Common myeloid progenitor, CD34-positive (primary cell): Measurements from ENCODE around the gene SCN9A.

ENCODE experiments used
- CTCF ChIA-PET: fragments of 350-600 bp; sonication (Branson Sonifier 250); formaldehyde crosslinking; loops from one replicate; lab custom pipeline; 2021; ENCODE audit warnings: antibody characterized with exemption; lab: Charles Lee
- POLR2A ChIA-PET: fragments of 350-600 bp; sonication (Branson Sonifier 250); formaldehyde crosslinking; loops from one replicate; lab custom pipeline; 2021; ENCODE audit warnings: antibody characterized with exemption; lab: Charles Lee
- DNase-seq, 3 donors: peaks; one replicate each; pipeline versions ENCODE4 v3.0.0 to v3.0.0-alpha.2; 2013
- H3K27ac ChIP-seq, 2 experiments: 1 replicate in 1 of 2; 2 replicates in 1 of 2; pipeline ENCODE4 v1.7.0; 2013; ENCODE audit warnings: inconsistent platforms in 2 of 2, low read length in 2 of 2, mild to moderate bottlenecking in 2 of 2, low read depth in 1 of 2, moderate library complexity in 1 of 2; ENCODE audit not compliant: severe bottlenecking in 2 of 2, insufficient read depth in 1 of 2, poor library complexity in 1 of 2
- H3K27me3 ChIP-seq, 5 experiments: replicated peaks in 2 of 5; 1 replicate in 3 of 5; 2 replicates in 2 of 5; pipeline versions ENCODE4 v1.6.1 to v1.7.0; 2013; ENCODE audit warnings: low read length in 4 of 5, mild to moderate bottlenecking in 2 of 5, moderate library complexity in 2 of 5, inconsistent platforms in 1 of 5; ENCODE audit not compliant: insufficient read depth in 5 of 5, control insufficient read depth in 4 of 5
- H3K36me3 ChIP-seq, 4 experiments: 1 replicate in 2 of 4; 2 replicates in 2 of 4; pipeline versions ENCODE4 v1.6.1 to v1.7.0; 2013; ENCODE audit warnings: low read length in 3 of 4, control low read depth in 1 of 4, mild to moderate bottlenecking in 1 of 4; ENCODE audit not compliant: control insufficient read depth in 4 of 4, insufficient read depth in 4 of 4
- H3K4me1 ChIP-seq, 4 experiments: 1 replicate in 3 of 4; 2 replicates in 1 of 4; pipeline versions ENCODE4 v1.6.1 to v1.7.1; 2013; ENCODE audit warnings: low read length in 3 of 4, mild to moderate bottlenecking in 3 of 4, control low read depth in 1 of 4, inconsistent platforms in 1 of 4, moderate library complexity in 1 of 4; ENCODE audit not compliant: control insufficient read depth in 4 of 4, insufficient read depth in 4 of 4; ENCODE audit errors: control extremely low read depth in 1 of 4
- H3K4me3 ChIP-seq, 7 experiments: 1 replicate in 4 of 7; 2 replicates in 3 of 7; pipeline versions ENCODE4 v1.5.1 to v1.7.0; 2013; ENCODE audit warnings: mild to moderate bottlenecking in 7 of 7, low read length in 6 of 7, moderate library complexity in 6 of 7, inconsistent platforms in 2 of 7, low read depth in 2 of 7, control low read depth in 1 of 7; ENCODE audit not compliant: insufficient read depth in 4 of 7, control insufficient read depth in 1 of 7; ENCODE audit errors: extremely low read depth in 1 of 7
- H3K9me3 ChIP-seq, 5 experiments: 1 replicate in 4 of 5; 2 replicates in 1 of 5; pipeline versions ENCODE4 v1.6.1 to v1.7.1; 2013; ENCODE audit warnings: low read length in 4 of 5, mild to moderate bottlenecking in 2 of 5, inconsistent platforms in 1 of 5, low read depth in 1 of 5, moderate library complexity in 1 of 5; ENCODE audit not compliant: control insufficient read depth in 4 of 5, insufficient read depth in 2 of 5; ENCODE audit errors: control extremely low read depth in 1 of 5
- WGBS: methylation state at CpG from one replicate; pipeline ENCODE4 v1.1.5; 2013; ENCODE audit not compliant: insufficient coverage; 5-methylcytosine and 5-hydroxymethylcytosine counted together

The SCN9A gene

GRCh38 chr2:166304656-166305055, 71.1 kb downstream of the SCN9A start:
- no peaks in the 10 kb centered on the region for H3K27me3 ChIP-seq
- POLR2A ChIA-PET, result no interaction called here
- WGBS, result no CpG with 5 or more reads among the region's 1 CpG
- no peak for DNase-seq
- CTCF ChIA-PET, result no interaction called here
- no peak overlapping the region for H3K4me3 ChIP-seq
- H3K36me3 ChIP-seq, result peaks cover 0 to 4% (median 2%) of the 10 kb centered on the region in 4 experiments
- no peaks in the 10 kb centered on the region for H3K9me3 ChIP-seq
- no peaks in the 10 kb centered on the region for H3K4me1 ChIP-seq
- no peak overlapping the region for H3K27ac ChIP-seq

- no CpG with 5 or more reads among the region's 3 CpGs for WGBS
- Histone ChIP-seq H3K27ac (no peak overlapping the region), H3K36me3 (peaks cover 0 to 4% (median 1%) of the 10 kb centered on the region in 4 experiments), H3K27me3 (no peaks in the 10 kb centered on the region), H3K4me1 (no peaks in the 10 kb centered on the region), H3K4me3 (no peak overlapping the region), H3K9me3 (no peaks in the 10 kb centered on the region)
- POLR2A ChIA-PET, result no interaction called here
- DNase-seq, result no peak
- CTCF ChIA-PET, result interaction anchor here (0.5 kb wide), 1 partner anchor 1061 kb away, joined by 3 read pairs; no protein-coding TSS in a partner anchor
Measured at GRCh38 chr2:166302036-166302435, 73.7 kb downstream of the SCN9A start.

- no peak for DNase-seq
- H3K4me3 ChIP-seq, result no peak overlapping the region
- 100% methylated on average over 1 of the region's 2 CpGs for WGBS
- CTCF ChIA-PET, result no interaction called here
- no peaks in the 10 kb centered on the region for H3K27me3 ChIP-seq
- no peak overlapping the region for H3K27ac ChIP-seq
- no peaks in the 10 kb centered on the region for H3K4me1 ChIP-seq
- H3K36me3 ChIP-seq, result peaks cover 0 to 4% (median under 1%) of the 10 kb centered on the region in 4 experiments
- POLR2A ChIA-PET, result no interaction called here
- H3K9me3 ChIP-seq, result no peaks in the 10 kb centered on the region
Measured at GRCh38 chr2:166297951-166298350, 77.8 kb downstream of the SCN9A start.

GRCh38 chr2:166293984-166294383, 81.8 kb downstream of the SCN9A start:
- Histone ChIP-seq H3K36me3 (peaks cover 0 to 2% (median under 1%) of the 10 kb centered on the region in 4 experiments), H3K27me3 (no peaks in the 10 kb centered on the region), H3K4me3 (no peak overlapping the region), H3K4me1 (no peaks in the 10 kb centered on the region), H3K27ac (no peak overlapping the region), H3K9me3 (no peaks in the 10 kb centered on the region)
- CTCF ChIA-PET, result no interaction called here
- DNase-seq, result no peak
- POLR2A ChIA-PET, result no interaction called here
- WGBS, result no CpG with 5 or more reads among the region's 1 CpG

GRCh38 chr2:166285215-166285614, 90.5 kb downstream of the SCN9A start:
- ChIA-PET POLR2A (no interaction called here), CTCF (no interaction called here)
- H3K36me3 ChIP-seq, result peaks cover 9 to 44% (median 17%) of the 10 kb centered on the region in 4 experiments
- no peak overlapping the region for H3K4me3 ChIP-seq
- no peaks in the 10 kb centered on the region for H3K9me3 ChIP-seq
- no peaks in the 10 kb centered on the region for H3K4me1 ChIP-seq
- no peak overlapping the region for H3K27ac ChIP-seq
- H3K27me3 ChIP-seq, result no peaks in the 10 kb centered on the region
- DNase-seq, result no peak

GRCh38 chr2:166284359-166284758, 91.4 kb downstream of the SCN9A start:
- CTCF ChIA-PET, result no interaction called here
- H3K4me1 ChIP-seq, result no peaks in the 10 kb centered on the region
- no peak for DNase-seq
- H3K36me3 ChIP-seq, result peaks cover 11 to 48% (median 18%) of the 10 kb centered on the region in 4 experiments
- 97% methylated on average over 9 of the region's 9 CpGs for WGBS
- H3K4me3 ChIP-seq, result no peak overlapping the region
- H3K9me3 ChIP-seq, result no peaks in the 10 kb centered on the region
- POLR2A ChIA-PET, result no interaction called here
- no peaks in the 10 kb centered on the region for H3K27me3 ChIP-seq
- H3K27ac ChIP-seq, result no peak overlapping the region

GRCh38 chr2:166282154-166282553, 93.6 kb downstream of the SCN9A start:
- Histone ChIP-seq H3K4me1 (no peaks in the 10 kb centered on the region), H3K4me3 (no peak overlapping the region), H3K9me3 (no peaks in the 10 kb centered on the region), H3K36me3 (peaks cover 11 to 49% (median 21%) of the 10 kb centered on the region in 4 experiments), H3K27me3 (no peaks in the 10 kb centered on the region), H3K27ac (no peak overlapping the region)
- ChIA-PET CTCF (no interaction called here), POLR2A (no interaction called here)
- DNase-seq, result no peak
